ENCODE data around the gene QRICH1.
A peak's percentile ranks its signal among the peaks of the same experiment; 100 is the strongest.

QRICH1 gene

GRCh38 chr3:48991851-48992545 lies 101.9 kb downstream of the QRICH1 start:
- CTCF ChIA-PET = interaction anchor here (0.7 to 2.0 kb wide), 7 partner anchors 9 to 457 kb away, joined by 3 to 9 read pairs (median 4); partner anchors contain the start of genes ARIH2, NDUFAF3 and WDR6
- POLR2A ChIA-PET = interaction anchor here (0.6 to 1.6 kb wide), 3 partner anchors 15 to 78 kb away, joined by 3 to 7 read pairs (median 3); partner anchors contain the start of gene WDR6
- no peak for DNase-seq (ENCODE audit: extremely low spot score)

GRCh38 chr3:48990636-48991469 lies 103.0 kb downstream of the QRICH1 start:
- POLR2A ChIA-PET = interaction anchor here (0.7 to 1.7 kb wide), 4 partner anchors 16 to 39 kb away, joined by 3 to 7 read pairs (median 6); partner anchors contain the start of genes IMPDH2 and WDR6
- peak; percentile 41 for DNase-seq (ENCODE audit: extremely low spot score)
- CTCF ChIA-PET = interaction anchor here (0.9 to 6.8 kb wide), 7 partner anchors 11 to 458 kb away, joined by 3 to 41 read pairs (median 3); partner anchors contain the start of genes NDUFAF3, QRICH1 and WDR6
- no peak for TF ChIP-seq CTCF (IDR thresholded peaks at IDR 0.05; ENCODE audit: control extremely low read depth, extremely low read depth, low read depth, missing control alignments)

More at GRCh38 chr3:48991851-48992545, 101.9 kb downstream of the QRICH1 start:
- TF ChIP-seq CTCF (IDR thresholded peaks at IDR 0.05; ENCODE audit: control extremely low read depth, extremely low read depth, low read depth, missing control alignments) = no peak

- POLR2A ChIA-PET = interaction anchor here (0.6 to 1.8 kb wide), 6 partner anchors 17 to 109 kb away, joined by 3 to 7 read pairs (median 4); partner anchors contain the start of genes DALRD3, IMPDH2 and WDR6
- DNase-seq (ENCODE audit: extremely low spot score) = peak; percentile 77
- peak; percentile 23 for TF ChIP-seq CTCF (IDR thresholded peaks at IDR 0.05; ENCODE audit: control extremely low read depth, extremely low read depth, low read depth, missing control alignments)
- CTCF ChIA-PET = interaction anchor here (0.7 to 6.8 kb wide), 20 partner anchors 10 to 1346 kb away, joined by 3 to 65 read pairs (median 5); partner anchors contain the start of genes DALRD3, IMPDH2, NDUFAF3 and QRICH1
Measured at GRCh38 chr3:48989796-48990635, 103.9 kb downstream of the QRICH1 start, which contains the start of gene P4HTM. Gene P4HTM (plus strand): TSS chr3:48990241. CDS start chr3:48990257, 16 bp downstream.

- ChIA-PET POLR2A (interaction anchor here (0.6 to 1.8 kb wide), 7 partner anchors 13 to 109 kb away, joined by 3 to 7 read pairs (median 4); partner anchors contain the start of genes DALRD3, IMPDH2 and WDR6), CTCF (interaction anchor here (0.7 to 6.8 kb wide), 24 partner anchors 10 to 1347 kb away, joined by 3 to 65 read pairs (median 5); partner anchors contain the start of genes DALRD3, IMPDH2, KLHDC8B and NDUFAF3)
- no peak for DNase-seq (ENCODE audit: extremely low spot score)
- no peak for TF ChIP-seq CTCF (IDR thresholded peaks at IDR 0.05; ENCODE audit: control extremely low read depth, extremely low read depth, low read depth, missing control alignments)
Measured at GRCh38 chr3:48989126-48989795, 104.6 kb downstream of the QRICH1 start.

- DNase-seq (ENCODE audit: extremely low spot score) = no peak
- ChIA-PET POLR2A (no interaction called here), CTCF (interaction anchor here (0.8 to 6.8 kb wide), 5 partner anchors 13 to 185 kb away, joined by 3 to 65 read pairs (median 41); partner anchors contain the start of genes KLHDC8B, QRICH1 and WDR6)
- no peak for TF ChIP-seq CTCF (IDR thresholded peaks at IDR 0.05; ENCODE audit: control extremely low read depth, extremely low read depth, low read depth, missing control alignments)
Measured at GRCh38 chr3:48985831-48986376, 108.0 kb downstream of the QRICH1 start.

Data from GM10248 (cell line).